Lung (tissue), 12 donors: ENCODE measurements around the gene FOXG1. TPM values are rescaled to one million over a fixed set of nuclear protein-coding genes. Genes with fewer than 3 reads are reported as not detected.

Experiments used
- ATAC-seq: fragments of 200-7000 bp; cut with Tn5 transposase; one replicate; pipeline ENCODE4 v1.9.1; 2020; ENCODE audit warnings: moderate number of reproducible peaks; ENCODE audit not compliant: insufficient read depth, low FRiP score
- DNase-seq, 3 donors: peaks; one replicate each; pipeline ENCODE4 v3.0.0-alpha.2; 2013 to 2017
- H3K27ac ChIP-seq, 2 donors: one replicate each; pipeline ENCODE4 v1.5.1; 2013; ENCODE audit warnings: mild to moderate bottlenecking in 2 of 2, moderate library complexity in 2 of 2, control low read depth in 1 of 2, inconsistent platforms in 1 of 2, low read depth in 1 of 2, low read length in 1 of 2
- H3K27me3 ChIP-seq, 3 donors: one replicate each; pipeline ENCODE4 v1.5.1; 2013; ENCODE audit warnings: low read length in 2 of 3; ENCODE audit not compliant: control insufficient read depth in 3 of 3, insufficient read depth in 3 of 3
- H3K36me3 ChIP-seq, 4 donors: one replicate each; pipeline ENCODE4 v1.5.1; 2013; ENCODE audit warnings: low read length in 4 of 4, mild to moderate bottlenecking in 1 of 4, moderate library complexity in 1 of 4; ENCODE audit not compliant: control insufficient read depth in 4 of 4, insufficient read depth in 4 of 4
- H3K4me1 ChIP-seq, 5 donors: one replicate each; pipeline ENCODE4 v1.5.1; 2013; ENCODE audit warnings: low read length in 5 of 5, mild to moderate bottlenecking in 2 of 5, moderate library complexity in 1 of 5; ENCODE audit not compliant: control insufficient read depth in 5 of 5, insufficient read depth in 5 of 5
- H3K4me3 ChIP-seq: one replicate; pipeline ENCODE4 v1.5.1; 2013; ENCODE audit warnings: mild to moderate bottlenecking, control low read depth, moderate library complexity
- H3K9ac ChIP-seq, 2 donors: one replicate each; pipeline ENCODE4 v1.5.1; 2013; ENCODE audit warnings: low read length in 2 of 2, control low read depth in 1 of 2; ENCODE audit not compliant: insufficient read depth in 1 of 2
- H3K9me3 ChIP-seq, 4 donors: one replicate each; pipeline ENCODE4 v1.5.1; 2013; ENCODE audit warnings: low read length in 3 of 4, mild to moderate bottlenecking in 1 of 4, moderate library complexity in 1 of 4; ENCODE audit not compliant: control insufficient read depth in 4 of 4, insufficient read depth in 3 of 4
- WGBS, 2 donors: extraction: QIAGEN DNeasy Blood & Tissue Kit; methylation state at CpG; one replicate each; pipeline ENCODE4 v1.1.7; 2013; 5-methylcytosine and 5-hydroxymethylcytosine counted together
- polyA plus RNA-seq, 2 donors: library from polyadenylated mRNA; stranded (reverse); fragments of 200-250 nt; gene quantifications; one replicate each; pipeline ENCODE4 v1.2.1, GENCODE V29; 2013
- total RNA-seq, 2 donors: library from RNA; depleted of rRNA in 1 of 2; stranded (reverse); fragments of >200 nt in 1 of 2; gene quantifications; one replicate each; pipeline ENCODE4 v1.2.1, GENCODE V29; 2014 to 2021
- TF ChIP-seq, protein P1 (sequence below): IDR thresholded peaks from 2 replicates; pipeline ENCODE4 v1.5.1; 2012; ENCODE audit warnings: mild to moderate bottlenecking; ENCODE audit errors: control extremely low read depth, extremely low read depth
- donor health status: control.
- donor health status: control.
- donor health status: Bipolar disorder and iron deficiency.
- donor health status: healthy.
- donor health status: DM: yes; HTN: yes; CAD: no.

FOXG1 gene
- total and polyA plus RNA-seq, 4 donors: 0.02 to 0.06 TPM; not detected in 2

DNA sequence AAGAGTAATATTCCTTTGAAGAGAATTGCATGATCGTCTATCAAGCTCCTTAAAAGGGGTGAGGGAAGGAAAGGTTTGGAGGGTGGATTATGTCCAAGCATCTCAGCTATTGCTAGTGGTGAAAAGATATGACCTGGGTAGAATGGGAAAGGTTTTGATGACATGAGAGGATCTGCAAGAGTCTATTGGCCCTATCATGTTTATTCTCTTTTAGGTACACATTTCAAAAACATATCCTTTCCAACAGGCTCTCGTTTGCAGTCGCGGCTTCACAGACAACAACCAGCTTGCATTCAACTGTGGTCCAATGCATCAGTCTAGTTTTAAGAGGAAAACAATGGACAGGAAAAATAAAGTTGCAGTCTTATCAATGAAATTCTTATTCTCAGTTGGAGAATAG lies 17.1 kb downstream of the FOXG1 start:
- ATAC-seq (no peak), DNase-seq (peak in 1 of 3 donors; percentile 0)
- WGBS, 2 donors: 1 to 7% methylated on average over 4 of the region's 4 CpGs
- H3K27me3 ChIP-seq: peaks cover 6 to 89% (median 66%) of the 10 kb centered on the region in 3 donors
- H3K4me1 ChIP-seq: peaks cover 0 to 11% (median 1%) of the 10 kb centered on the region in 5 donors
- no peak overlapping the region for H3K9ac ChIP-seq
- no peak overlapping the region for H3K27ac ChIP-seq
- no peak overlapping the region for H3K4me3 ChIP-seq
- peaks cover 0 to 7% (median 0%) of the 10 kb centered on the region in 4 donors for H3K9me3 ChIP-seq
- H3K36me3 ChIP-seq: no peaks in the 10 kb centered on the region
- TF ChIP-seq, protein P1, sequence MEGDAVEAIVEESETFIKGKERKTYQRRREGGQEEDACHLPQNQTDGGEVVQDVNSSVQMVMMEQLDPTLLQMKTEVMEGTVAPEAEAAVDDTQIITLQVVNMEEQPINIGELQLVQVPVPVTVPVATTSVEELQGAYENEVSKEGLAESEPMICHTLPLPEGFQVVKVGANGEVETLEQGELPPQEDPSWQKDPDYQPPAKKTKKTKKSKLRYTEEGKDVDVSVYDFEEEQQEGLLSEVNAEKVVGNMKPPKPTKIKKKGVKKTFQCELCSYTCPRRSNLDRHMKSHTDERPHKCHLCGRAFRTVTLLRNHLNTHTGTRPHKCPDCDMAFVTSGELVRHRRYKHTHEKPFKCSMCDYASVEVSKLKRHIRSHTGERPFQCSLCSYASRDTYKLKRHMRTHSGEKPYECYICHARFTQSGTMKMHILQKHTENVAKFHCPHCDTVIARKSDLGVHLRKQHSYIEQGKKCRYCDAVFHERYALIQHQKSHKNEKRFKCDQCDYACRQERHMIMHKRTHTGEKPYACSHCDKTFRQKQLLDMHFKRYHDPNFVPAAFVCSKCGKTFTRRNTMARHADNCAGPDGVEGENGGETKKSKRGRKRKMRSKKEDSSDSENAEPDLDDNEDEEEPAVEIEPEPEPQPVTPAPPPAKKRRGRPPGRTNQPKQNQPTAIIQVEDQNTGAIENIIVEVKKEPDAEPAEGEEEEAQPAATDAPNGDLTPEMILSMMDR: no peak

DNA sequence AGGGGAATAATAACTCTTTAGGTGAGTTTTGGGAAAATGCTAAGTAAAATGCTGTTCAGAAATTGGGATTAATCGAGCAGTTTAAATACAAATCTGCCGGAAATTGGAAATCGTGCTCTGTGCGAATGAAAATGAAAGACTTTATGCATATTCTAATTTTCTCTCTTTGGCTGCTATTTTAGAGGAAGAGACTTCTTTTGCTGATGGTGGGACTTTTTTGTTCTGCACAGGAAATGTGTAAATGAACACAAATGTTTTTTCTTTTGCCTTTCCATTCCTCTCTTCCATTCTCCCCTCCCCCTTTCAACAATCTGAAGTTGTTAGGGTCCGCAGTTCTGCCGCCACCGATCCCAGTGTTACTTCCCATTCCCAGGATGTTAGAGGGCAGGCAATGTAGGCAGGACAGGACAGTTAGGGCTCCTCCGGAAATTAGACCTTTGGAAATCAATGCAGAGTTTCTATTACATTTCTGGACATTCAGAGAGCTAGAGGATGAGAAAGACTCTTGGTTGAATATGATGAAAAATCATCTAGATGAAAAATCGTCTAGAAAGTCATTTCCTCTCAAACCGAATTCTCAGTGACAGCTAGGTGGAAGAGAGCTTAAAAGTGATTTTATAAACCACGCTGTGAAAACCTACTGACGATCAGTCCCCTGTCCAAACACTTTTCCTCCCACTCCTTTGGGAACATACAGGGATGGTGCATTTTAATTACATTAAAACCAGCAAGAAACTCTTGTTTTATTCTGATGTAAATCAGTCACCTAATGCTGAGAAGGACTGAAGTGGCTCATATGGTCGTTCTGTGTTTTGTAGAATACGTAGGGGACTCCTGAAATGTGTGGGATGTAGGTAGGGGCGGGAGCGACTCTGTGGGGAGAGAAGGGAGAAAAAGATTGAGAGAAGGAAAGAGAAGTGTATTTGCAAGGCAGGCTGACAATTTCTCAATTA lies 17.8 kb downstream of the FOXG1 start:
- H3K27me3 ChIP-seq: peaks cover 6 to 85% (median 60%) of the 10 kb centered on the region in 3 donors
- WGBS, 2 donors: 5 to 9% methylated on average over 16 of the region's 16 CpGs

DNA sequence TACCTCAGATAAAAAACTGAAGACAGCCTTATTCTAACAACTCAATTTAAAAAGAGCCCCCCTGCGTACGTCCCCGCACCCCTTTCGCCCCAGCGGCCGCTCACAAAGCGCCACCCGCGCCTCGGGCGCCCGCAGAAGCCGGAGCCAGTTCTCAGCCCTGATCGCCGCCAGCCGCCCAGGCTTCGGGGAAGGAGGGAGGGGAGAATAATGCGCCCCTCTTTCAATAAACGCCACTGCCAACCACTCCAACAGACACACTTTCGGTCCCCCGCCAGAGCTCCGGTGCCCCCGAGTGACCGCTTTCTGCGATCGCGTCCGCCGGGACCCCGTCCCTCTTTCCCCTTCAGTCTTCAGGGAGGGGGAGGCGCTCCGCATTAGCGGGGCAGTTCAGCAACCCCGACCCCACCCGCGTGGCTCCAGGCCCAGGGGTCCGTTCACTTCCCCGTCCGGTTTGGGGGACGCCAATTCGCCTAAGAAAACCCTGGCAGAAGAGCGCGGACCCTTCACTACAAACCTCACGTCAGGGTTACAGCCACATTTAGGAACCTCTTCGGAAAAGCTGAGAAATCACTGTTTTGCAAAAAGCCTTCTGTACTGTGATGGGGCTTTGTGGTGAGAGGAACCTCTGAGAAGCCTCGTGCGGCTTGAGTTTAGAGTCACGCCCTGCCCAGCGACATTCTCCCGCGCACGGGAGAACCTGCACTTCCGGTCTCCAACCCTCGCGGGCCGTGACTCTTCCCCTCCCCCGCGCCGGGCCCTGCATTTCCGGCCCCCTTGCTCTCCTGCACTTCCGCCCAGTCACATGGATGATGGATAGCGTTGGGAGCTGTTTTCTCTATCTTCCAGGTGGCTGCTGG lies 18.7 kb downstream of the FOXG1 start:
- H3K9ac ChIP-seq: no peak overlapping the region
- H3K27me3 ChIP-seq: peaks cover 6 to 77% (median 51%) of the 10 kb centered on the region in 3 donors
- 2 to 7% methylated on average over 57 to 62 of the region's 62 CpGs for WGBS, 2 donors
- ATAC-seq: no peak
- no peak overlapping the region for H3K4me3 ChIP-seq
- DNase-seq: peak in 2 of 3 donors; percentile 3 to 38
- no peak overlapping the region for H3K27ac ChIP-seq
- peaks cover 0 to 11% (median 1%) of the 10 kb centered on the region in 5 donors for H3K4me1 ChIP-seq
- H3K9me3 ChIP-seq: peaks cover 0 to 7% (median 0%) of the 10 kb centered on the region in 4 donors
- TF ChIP-seq, protein P1: no peak
- H3K36me3 ChIP-seq: no peaks in the 10 kb centered on the region

More for the DNA sequence above, 17.8 kb downstream of the FOXG1 start:
- Histone ChIP-seq H3K36me3 (no peaks in the 10 kb centered on the region), H3K4me3 (no peak overlapping the region), H3K9me3 (peaks cover 0 to 7% (median 0%) of the 10 kb centered on the region in 4 donors), H3K27ac (no peak overlapping the region), H3K9ac (no peak overlapping the region), H3K4me1 (peaks cover 0 to 11% (median 1%) of the 10 kb centered on the region in 5 donors)
- ATAC-seq: no peak
- peak in 1 of 3 donors; percentile 1 for DNase-seq
- TF ChIP-seq, protein P1: no peak
